GM12878 (cell line): ENCODE data around the gene CLK2. TPM values are rescaled to one million over a fixed set of nuclear protein-coding genes. Genes with fewer than 3 reads are reported as not detected.

ENCODE experiments used
- ATAC-seq: fragments of 200-7000 bp; cut with Tn5 transposase; 3 replicates; pipeline ENCODE4 v1.9.1; 2020; ENCODE audit warnings: mild to moderate bottlenecking, moderate library complexity
- BruUV-seq: library from RNA; stranded (reverse); fragments of 400-500 nt; replicated peaks from 2 replicates; lab custom pipeline; 2021; lab: Mats Ljungman, UMichigan
- CTCF ChIA-PET: fragments of 300-600 bp; sonication (Branson Sonifier 250); formaldehyde crosslinking; extraction: SDS; loops from one replicate; lab custom pipeline; 2021; ENCODE audit warnings: inconsistent platforms; lab: Yijun Ruan, JAX
- POLR2A ChIA-PET: fragments of 350-600 bp; formaldehyde crosslinking; extraction: SDS; loops from one replicate; lab custom pipeline; 2021; ENCODE audit warnings: inconsistent platforms; lab: Charles Lee
- RAD21 ChIA-PET: fragments of 300-600 bp; sonication (Branson Sonifier 250); formaldehyde crosslinking; loops from one replicate; lab custom pipeline; 2023; ENCODE audit warnings: antibody characterized with exemption; ENCODE audit not compliant: unreplicated experiment; lab: Charles Lee
- SMC1A ChIA-PET: fragments of 300-600 bp; sonication (Branson Sonifier 250); formaldehyde crosslinking; loops from one replicate; lab custom pipeline; 2023; ENCODE audit not compliant: unreplicated experiment, uncharacterized antibody; lab: Charles Lee
- DNase-seq: peaks from one replicate; pipeline ENCODE4 v3.0.0-alpha.2; 2011; ENCODE audit warnings: low read depth, low spot score
- FAIRE-seq: peaks from 3 replicates; lab custom pipeline; 2011; peaks lifted over from hg19 to GRCh38; lab: Jason Lieb, UNC
- H2AFZ ChIP-seq: 2 replicates; pipeline ENCODE4 v1.6.0; 2011; ENCODE audit warnings: low read depth, low read length, control low read depth; ENCODE audit not compliant: control insufficient read depth
- H3K27ac ChIP-seq: 2 replicates; pipeline ENCODE4 v1.5.1; 2011; ENCODE audit warnings: control low read depth; ENCODE audit not compliant: control insufficient read depth, insufficient read depth
- H3K27me3 ChIP-seq, 2 experiments: replicated peaks in 1 of 2; 2 replicates each; pipeline versions ENCODE4 v1.6.0 to v1.6.1; 2011; ENCODE audit warnings: low read length in 1 of 2; ENCODE audit not compliant: control insufficient read depth in 2 of 2, insufficient read depth in 2 of 2
- H3K36me3 ChIP-seq, 2 experiments: 2 replicates each; pipeline ENCODE4 v1.5.1; 2011; ENCODE audit warnings: low read length in 1 of 2; ENCODE audit not compliant: control insufficient read depth in 2 of 2, insufficient read depth in 2 of 2
- H3K4me1 ChIP-seq: 2 replicates; pipeline ENCODE4 v1.6.1; 2011; ENCODE audit warnings: mild to moderate bottlenecking, low read length, moderate library complexity, mixed read lengths; ENCODE audit not compliant: control insufficient read depth, insufficient read depth
- H3K4me2 ChIP-seq: 2 replicates; pipeline ENCODE4 v1.6.0; 2011; ENCODE audit warnings: control low read depth; ENCODE audit not compliant: control insufficient read depth, insufficient read depth
- H3K4me3 ChIP-seq: fragments of 200-600 bp; sonication (generic); 2 replicates; pipeline ENCODE4 v1.5.1; 2016
- H3K79me2 ChIP-seq: 2 replicates; pipeline ENCODE4 v1.6.0; 2011; ENCODE audit warnings: low read length; ENCODE audit not compliant: control insufficient read depth, insufficient read depth
- H3K9ac ChIP-seq: 2 replicates; pipeline ENCODE4 v1.8.0; 2011; ENCODE audit warnings: low read length, control low read depth, mixed read lengths; ENCODE audit not compliant: control insufficient read depth, insufficient read depth
- H3K9me3 ChIP-seq: replicated peaks from 3 replicates; pipeline ENCODE4 v1.5.1; 2011; ENCODE audit warnings: mild to moderate bottlenecking, low read length; ENCODE audit not compliant: control insufficient read depth, insufficient read depth
- H4K20me1 ChIP-seq: 2 replicates; pipeline ENCODE4 v1.6.0; 2011; ENCODE audit not compliant: control insufficient read depth, insufficient read depth
- DPF2 ChIP-seq: fragments of 450-650 bp; IDR thresholded peaks from 2 replicates; pipeline ENCODE4 v1.6.1; 2017; ENCODE audit warnings: mild to moderate bottlenecking
- GABPA ChIP-seq: IDR thresholded peaks from 2 replicates; pipeline ENCODE4 v1.6.1; 2014; ENCODE audit warnings: antibody characterized with exemption, low read depth, mild to moderate bottlenecking, inconsistent platforms
- NBN ChIP-seq: fragments of 450-650 bp; IDR thresholded peaks from 2 replicates; pipeline ENCODE4 v1.6.1; 2016
- POU2F2 ChIP-seq: IDR thresholded peaks from 3 replicates; pipeline ENCODE4 v1.6.1; 2011; ENCODE audit warnings: low read depth, mild to moderate bottlenecking, low read length, borderline replicate concordance
- RB1 ChIP-seq: fragments of 450-650 bp; formaldehyde crosslinking; IDR thresholded peaks from 2 replicates; pipeline ENCODE4 v1.6.1; 2017; ENCODE audit warnings: mild to moderate bottlenecking, borderline replicate concordance
- RELA ChIP-seq: fragments of 450-650 bp; IDR thresholded peaks from 2 replicates; pipeline ENCODE4 v1.8.0; 2014; ENCODE audit warnings: borderline replicate concordance; ENCODE audit not compliant: partially characterized antibody
- RFX5 ChIP-seq: IDR thresholded peaks from 2 replicates; pipeline ENCODE4 v1.6.1; 2011; ENCODE audit warnings: low read depth, low read length, improper control_type of control experiment
- SRF ChIP-seq, 2 experiments: IDR thresholded peaks; 2 replicates each; pipeline ENCODE4 v1.6.1; 2011; ENCODE audit warnings: low read depth in 2 of 2, low read length in 2 of 2, mild to moderate bottlenecking in 1 of 2, moderate library complexity in 1 of 2
- WGBS: methylation state at CpG from one replicate; pipeline ENCODE4 v1.1.6; 2016; ENCODE audit warnings: low lambda C conversion rate; ENCODE audit not compliant: insufficient replicate concordance, insufficient coverage; ENCODE audit errors: missing lambda C conversion rate; 5-methylcytosine and 5-hydroxymethylcytosine counted together
- in situ Hi-C: fragments of 300-500 bp; cut with MboI; formaldehyde crosslinking; loops from 9 replicates; pipeline ENCODE4 v1.14.3; 2018; ENCODE audit warnings: mixed read lengths
- intact Hi-C: fragments of 100-400 bp; cut with micrococcal nuclease; formaldehyde crosslinking; loops from one replicate; pipeline ENCODE4 v1.14.2; 2022; ENCODE audit not compliant: unreplicated experiment
- polyA plus RNA-seq, 11 experiments: library from polyadenylated mRNA; depleted of rRNA in 4 of 11; unstranded in 6 of 11; stranded (reverse) in 5 of 11; fragments of >200 nt; fragmentation: Nextera tagmentation in 4 of 11; fragmentation: Illumina TruSeq in 1 of 11; extraction: Ambion mirVana in 4 of 11; extraction: Trizol in 1 of 11; gene quantifications; 1 replicate in 1 of 11; 2 replicates in 10 of 11; pipeline versions ENCODE4 v1.2.1 to v1.2.3, GENCODE V29; 2011 to 2016; ENCODE audit warnings: inconsistent platforms in 2 of 11, missing spikeins in 2 of 11, low read depth in 1 of 11
- total RNA-seq, 4 experiments: library from RNA; depleted of rRNA in 3 of 4; stranded (reverse); fragments of >200 nt in 3 of 4; fragmentation: Illumina TruSeq in 1 of 4; extraction: Trizol in 1 of 4; gene quantifications; 2 replicates each; pipeline versions ENCODE4 v1.2.1 to v1.2.3, GENCODE V29; 2013 to 2021
- TF ChIP-seq, protein P1 (sequence below): fragments of 450-650 bp; IDR thresholded peaks from 2 replicates; pipeline ENCODE4 v1.6.1; 2016; ENCODE audit warnings: mild to moderate bottlenecking
- TF ChIP-seq, protein P2 (sequence below): fragments of 150-350 bp; IDR thresholded peaks from 2 replicates; pipeline ENCODE4 v1.6.1; 2014; ENCODE audit warnings: mild to moderate bottlenecking, low read depth, low read length
- TF ChIP-seq, protein P3 (sequence below): fragments of 450-650 bp; formaldehyde crosslinking; IDR thresholded peaks from 2 replicates; pipeline ENCODE4 v1.4.0; 2020; ENCODE audit warnings: mild to moderate bottlenecking, moderate library complexity

CLK2 gene
- total and polyA plus RNA-seq, 10 of the 15 experiments (the other 5 are each of a cell fraction or from before 2014, with no cell fraction given) = 11.1 to 83.7 (median 36.7) TPM

DNA sequence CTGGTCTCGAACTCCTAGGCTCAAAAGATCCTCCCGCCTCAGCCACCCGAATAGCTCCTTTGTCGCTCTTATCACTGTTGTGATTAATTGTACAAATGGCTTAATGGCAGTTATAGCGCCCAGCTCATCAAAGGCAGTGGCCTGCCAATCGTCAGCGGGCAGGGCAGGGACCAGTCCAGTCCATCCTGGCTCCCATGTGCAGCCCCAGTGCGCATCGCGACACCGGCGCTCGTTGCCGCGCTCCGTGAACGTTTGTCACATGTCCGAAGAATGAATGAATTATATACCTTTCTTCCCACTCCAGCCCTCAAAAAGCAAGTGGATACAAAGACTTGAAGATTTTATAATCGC lies 46.4 kb downstream of the CLK2 start:
- ChIA-PET CTCF (interaction anchor here (0.6 to 7.0 kb wide), 14 partner anchors 10 to 276 kb away, joined by 3 to 154 read pairs (median 10); partner anchors contain the start of genes KRTCAP2, MTX1, SCAMP3 and THBS3), SMC1A (interaction anchor here (0.5 to 6.7 kb wide), 8 partner anchors 9 to 54 kb away, joined by 3 to 89 read pairs (median 4); partner anchors contain the start of genes KRTCAP2, MTX1 and THBS3), RAD21 (interaction anchor here (1.0 to 6.5 kb wide), 9 partner anchors 14 to 136 kb away, joined by 3 to 85 read pairs (median 4); partner anchors contain the start of genes KRTCAP2, MTX1 and THBS3), POLR2A (interaction anchor here (0.8 to 6.9 kb wide), 8 partner anchors 15 to 81 kb away, joined by 3 to 84 read pairs (median 10); partner anchors contain the start of genes FDPS, KRTCAP2, MTX1 and THBS3)
- Histone ChIP-seq H3K4me2 (peak overlapping the region; percentile 88), H3K27me3 (no peaks in the 10 kb centered on the region), H3K4me3 (peak overlapping the region; percentile 67), H3K36me3 (no peaks in the 10 kb centered on the region; a peak in 1 of 4 replicates), H3K4me1 (peaks cover 36% of the 10 kb centered on the region), H3K27ac (peak overlapping the region; percentile 96), H2AFZ (peak overlapping the region; percentile 75), H3K9ac (peak overlapping the region; percentile 89), H4K20me1 (no peaks in the 10 kb centered on the region), H3K79me2 (peaks cover 22% of the 10 kb centered on the region), H3K9me3 (no peaks in the 10 kb centered on the region)
- DNase-seq (no peak), FAIRE-seq (no peak), ATAC-seq (peak; percentile 55)
- 1% methylated on average over 19 of the region's 19 CpGs for WGBS
- intact Hi-C loops = loop anchor here (1.0 kb wide), 2 partner anchors 20 to 51 kb away; partner anchors contain the start of gene THBS3
- in situ Hi-C loops = no loop called here
- TSS peak; percentile 96 for BruUV-seq
- TF ChIP-seq RFX5 (no peak), DPF2 (no peak), SRF (IDR thresholded peaks at IDR 0.05; ENCODE audit: low read depth in 2 of 2, low read length in 2 of 2) (no peak), GABPA (no peak), RELA (no peak), POU2F2 (no peak), RB1 (0 out of 2 replicates have a peak, but pooled peaks have one; percentile 19), NBN (peak; percentile 85; the same call in 1 of the 2 replicates)
- TF ChIP-seq, protein P1, sequence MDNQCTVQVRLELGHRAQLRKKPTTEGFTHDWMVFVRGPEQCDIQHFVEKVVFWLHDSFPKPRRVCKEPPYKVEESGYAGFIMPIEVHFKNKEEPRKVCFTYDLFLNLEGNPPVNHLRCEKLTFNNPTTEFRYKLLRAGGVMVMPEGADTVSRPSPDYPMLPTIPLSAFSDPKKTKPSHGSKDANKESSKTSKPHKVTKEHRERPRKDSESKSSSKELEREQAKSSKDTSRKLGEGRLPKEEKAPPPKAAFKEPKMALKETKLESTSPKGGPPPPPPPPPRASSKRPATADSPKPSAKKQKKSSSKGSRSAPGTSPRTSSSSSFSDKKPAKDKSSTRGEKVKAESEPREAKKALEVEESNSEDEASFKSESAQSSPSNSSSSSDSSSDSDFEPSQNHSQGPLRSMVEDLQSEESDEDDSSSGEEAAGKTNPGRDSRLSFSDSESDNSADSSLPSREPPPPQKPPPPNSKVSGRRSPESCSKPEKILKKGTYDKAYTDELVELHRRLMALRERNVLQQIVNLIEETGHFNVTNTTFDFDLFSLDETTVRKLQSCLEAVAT = peak; percentile 55; the same call in 1 of the 2 replicates
- TF ChIP-seq, protein P2, sequence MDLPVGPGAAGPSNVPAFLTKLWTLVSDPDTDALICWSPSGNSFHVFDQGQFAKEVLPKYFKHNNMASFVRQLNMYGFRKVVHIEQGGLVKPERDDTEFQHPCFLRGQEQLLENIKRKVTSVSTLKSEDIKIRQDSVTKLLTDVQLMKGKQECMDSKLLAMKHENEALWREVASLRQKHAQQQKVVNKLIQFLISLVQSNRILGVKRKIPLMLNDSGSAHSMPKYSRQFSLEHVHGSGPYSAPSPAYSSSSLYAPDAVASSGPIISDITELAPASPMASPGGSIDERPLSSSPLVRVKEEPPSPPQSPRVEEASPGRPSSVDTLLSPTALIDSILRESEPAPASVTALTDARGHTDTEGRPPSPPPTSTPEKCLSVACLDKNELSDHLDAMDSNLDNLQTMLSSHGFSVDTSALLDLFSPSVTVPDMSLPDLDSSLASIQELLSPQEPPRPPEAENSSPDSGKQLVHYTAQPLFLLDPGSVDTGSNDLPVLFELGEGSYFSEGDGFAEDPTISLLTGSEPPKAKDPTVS = no peak
- TF ChIP-seq, protein P3, sequence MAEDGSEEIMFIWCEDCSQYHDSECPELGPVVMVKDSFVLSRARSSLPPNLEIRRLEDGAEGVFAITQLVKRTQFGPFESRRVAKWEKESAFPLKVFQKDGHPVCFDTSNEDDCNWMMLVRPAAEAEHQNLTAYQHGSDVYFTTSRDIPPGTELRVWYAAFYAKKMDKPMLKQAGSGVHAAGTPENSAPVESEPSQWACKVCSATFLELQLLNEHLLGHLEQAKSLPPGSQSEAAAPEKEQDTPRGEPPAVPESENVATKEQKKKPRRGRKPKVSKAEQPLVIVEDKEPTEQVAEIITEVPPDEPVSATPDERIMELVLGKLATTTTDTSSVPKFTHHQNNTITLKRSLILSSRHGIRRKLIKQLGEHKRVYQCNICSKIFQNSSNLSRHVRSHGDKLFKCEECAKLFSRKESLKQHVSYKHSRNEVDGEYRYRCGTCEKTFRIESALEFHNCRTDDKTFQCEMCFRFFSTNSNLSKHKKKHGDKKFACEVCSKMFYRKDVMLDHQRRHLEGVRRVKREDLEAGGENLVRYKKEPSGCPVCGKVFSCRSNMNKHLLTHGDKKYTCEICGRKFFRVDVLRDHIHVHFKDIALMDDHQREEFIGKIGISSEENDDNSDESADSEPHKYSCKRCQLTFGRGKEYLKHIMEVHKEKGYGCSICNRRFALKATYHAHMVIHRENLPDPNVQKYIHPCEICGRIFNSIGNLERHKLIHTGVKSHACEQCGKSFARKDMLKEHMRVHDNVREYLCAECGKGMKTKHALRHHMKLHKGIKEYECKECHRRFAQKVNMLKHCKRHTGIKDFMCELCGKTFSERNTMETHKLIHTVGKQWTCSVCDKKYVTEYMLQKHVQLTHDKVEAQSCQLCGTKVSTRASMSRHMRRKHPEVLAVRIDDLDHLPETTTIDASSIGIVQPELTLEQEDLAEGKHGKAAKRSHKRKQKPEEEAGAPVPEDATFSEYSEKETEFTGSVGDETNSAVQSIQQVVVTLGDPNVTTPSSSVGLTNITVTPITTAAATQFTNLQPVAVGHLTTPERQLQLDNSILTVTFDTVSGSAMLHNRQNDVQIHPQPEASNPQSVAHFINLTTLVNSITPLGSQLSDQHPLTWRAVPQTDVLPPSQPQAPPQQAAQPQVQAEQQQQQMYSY = no peak
